Measurements from ENCODE around the gene PRR18. TPM values are rescaled to one million over a fixed set of nuclear protein-coding genes. Genes with fewer than 3 reads are reported as not detected.

Gene PRR18
- polyA plus RNA-seq, 1 donor: 11.3 TPM

DNA sequence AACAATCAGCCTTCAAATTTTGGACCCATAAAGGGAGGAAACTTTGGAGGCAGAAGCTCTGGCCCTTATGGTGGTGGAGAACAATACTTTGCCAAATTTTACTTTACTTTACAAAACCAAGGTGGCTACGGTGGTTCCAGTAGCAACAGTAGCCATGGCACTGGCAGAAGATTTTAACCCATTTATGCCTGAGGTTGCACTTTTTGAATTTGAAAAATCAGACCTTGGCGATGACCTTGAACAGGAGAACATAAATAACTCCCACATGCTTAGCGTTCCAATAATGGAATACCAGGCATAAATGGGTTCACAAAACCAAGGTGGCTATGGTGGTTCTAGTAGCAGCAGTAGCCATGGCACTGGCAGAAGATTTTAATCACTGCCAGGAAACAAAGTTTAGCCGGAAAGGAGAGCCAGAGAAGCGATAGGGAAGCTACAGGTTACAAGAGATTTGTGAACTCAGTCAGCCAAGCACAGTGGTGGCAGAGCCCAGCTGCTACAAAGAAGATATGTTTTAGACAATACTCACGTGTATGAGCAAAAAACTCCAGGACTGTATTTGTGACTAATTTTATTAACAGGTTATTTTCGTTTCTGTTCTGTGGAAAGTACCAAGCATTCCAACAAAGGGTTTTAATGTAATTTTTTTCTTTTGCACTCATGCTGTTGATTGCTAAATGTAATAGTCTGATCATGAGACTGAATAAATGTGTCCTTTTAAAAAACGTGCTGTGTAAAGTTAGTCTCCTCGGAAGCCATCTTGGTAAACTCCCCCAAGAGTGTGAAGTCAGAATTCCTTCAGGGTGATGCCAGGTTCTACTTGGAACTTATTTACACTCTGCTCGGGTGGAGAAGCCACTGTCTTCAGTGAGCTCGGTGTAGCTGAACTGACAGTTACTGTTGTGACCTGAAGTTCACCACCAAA lies 27.4 kb upstream of the PRR18 start:
- no peak overlapping the region for H3K27ac ChIP-seq (ENCODE audit: low read length)
- H3K4me1 ChIP-seq (ENCODE audit: control insufficient read depth, insufficient read depth, low read length): no peaks in the 10 kb centered on the region
- H3K36me3 ChIP-seq (ENCODE audit: control insufficient read depth, insufficient read depth, low read length): peaks cover 32% of the 10 kb centered on the region
- no peaks in the 10 kb centered on the region for H3K9me3 ChIP-seq (ENCODE audit: control insufficient read depth, low read depth, low read length)
- no peak overlapping the region for H3K4me3 ChIP-seq (ENCODE audit: low read length)
- DNase-seq: no peak
- H3K27me3 ChIP-seq (ENCODE audit: control insufficient read depth, insufficient read depth, low read length): no peaks in the 10 kb centered on the region
- 95% methylated on average over 5 of the region's 11 CpGs for WGBS (ENCODE audit: insufficient coverage, low lambda C conversion rate)

DNA sequence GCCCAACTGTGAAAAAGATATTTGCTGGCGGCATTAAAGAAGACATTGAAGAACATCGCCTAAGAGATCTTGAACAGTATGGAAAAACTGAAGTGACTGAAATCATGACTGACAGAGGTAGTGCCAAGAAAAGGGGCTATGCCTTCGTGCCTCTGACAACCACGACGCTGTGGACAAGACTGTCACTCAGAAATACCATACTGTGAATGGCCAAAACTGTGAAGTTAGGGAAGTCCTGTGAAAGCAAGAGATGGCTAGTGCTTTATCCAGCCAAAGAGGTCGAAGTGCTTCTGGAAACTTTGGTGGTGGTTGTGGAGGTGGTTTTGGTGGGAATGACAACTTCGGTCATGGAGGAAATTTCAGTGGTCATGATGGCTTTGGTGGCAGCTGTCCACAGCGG lies 26.7 kb upstream of the PRR18 start:
- Histone ChIP-seq H3K4me1 (ENCODE audit: control insufficient read depth, insufficient read depth, low read length) (no peaks in the 10 kb centered on the region), H3K4me3 (ENCODE audit: low read length) (no peak overlapping the region), H3K27ac (ENCODE audit: low read length) (no peak overlapping the region), H3K27me3 (ENCODE audit: control insufficient read depth, insufficient read depth, low read length) (no peaks in the 10 kb centered on the region), H3K9me3 (ENCODE audit: control insufficient read depth, low read depth, low read length) (no peaks in the 10 kb centered on the region), H3K36me3 (ENCODE audit: control insufficient read depth, insufficient read depth, low read length) (peaks cover 34% of the 10 kb centered on the region)
- no peak for DNase-seq
- 100% methylated on average over 2 of the region's 8 CpGs for WGBS (ENCODE audit: insufficient coverage, low lambda C conversion rate)

DNA sequence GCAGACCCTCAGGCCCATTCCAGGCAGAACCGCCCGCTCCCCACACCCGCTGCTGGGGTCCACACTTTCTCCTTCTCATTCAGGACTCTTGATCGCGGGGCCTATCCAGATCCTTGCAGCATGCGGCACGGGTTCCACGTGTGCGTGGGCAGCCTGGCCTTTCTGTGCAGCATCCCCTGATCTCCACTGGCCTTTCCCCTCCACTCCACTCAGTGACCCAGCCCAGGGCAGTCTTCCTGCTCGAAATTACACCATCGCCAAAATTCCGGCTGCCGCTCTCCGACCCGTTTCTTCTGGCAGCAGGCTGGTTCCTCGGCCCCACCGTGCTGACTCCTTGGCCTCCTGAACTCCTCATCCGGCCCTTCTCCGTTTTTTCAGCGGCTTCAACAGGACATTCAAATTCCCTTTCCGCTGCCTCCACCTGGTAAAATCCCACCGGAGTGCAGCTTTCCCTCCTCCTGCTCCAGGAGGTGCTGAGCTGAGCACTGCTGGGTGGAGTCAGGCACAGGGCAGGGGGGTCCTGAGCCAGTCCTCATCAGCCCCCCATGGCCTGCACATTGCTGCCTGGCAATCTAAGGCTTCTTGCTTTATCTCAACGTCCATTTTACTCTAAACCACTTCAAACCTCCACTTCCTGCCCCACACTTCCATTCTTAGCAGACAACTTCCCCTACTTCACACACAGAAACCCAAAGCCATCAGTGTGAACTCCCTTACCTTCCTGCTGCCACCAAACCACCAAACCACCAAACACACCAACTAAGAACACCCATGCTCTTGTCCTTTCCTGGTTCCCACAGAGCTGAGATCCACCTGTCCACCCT lies 25.2 kb upstream of the PRR18 start:
- H3K4me1 ChIP-seq (ENCODE audit: control insufficient read depth, insufficient read depth, low read length): no peaks in the 10 kb centered on the region
- H3K4me3 ChIP-seq (ENCODE audit: low read length): no peak overlapping the region
- WGBS (ENCODE audit: insufficient coverage, low lambda C conversion rate): 98% methylated on average over 8 of the region's 23 CpGs
- DNase-seq: no peak
- no peak overlapping the region for H3K27ac ChIP-seq (ENCODE audit: low read length)
- H3K36me3 ChIP-seq (ENCODE audit: control insufficient read depth, insufficient read depth, low read length): peaks cover 42% of the 10 kb centered on the region
- no peaks in the 10 kb centered on the region for H3K9me3 ChIP-seq (ENCODE audit: control insufficient read depth, low read depth, low read length)
- H3K27me3 ChIP-seq (ENCODE audit: control insufficient read depth, insufficient read depth, low read length): no peaks in the 10 kb centered on the region

- WGBS (ENCODE audit: insufficient coverage, low lambda C conversion rate): 100% methylated on average over 4 of the region's 13 CpGs
- Histone ChIP-seq H3K4me3 (ENCODE audit: low read length) (no peak overlapping the region), H3K9me3 (ENCODE audit: control insufficient read depth, low read depth, low read length) (no peaks in the 10 kb centered on the region), H3K36me3 (ENCODE audit: control insufficient read depth, insufficient read depth, low read length) (peaks cover 37% of the 10 kb centered on the region), H3K4me1 (ENCODE audit: control insufficient read depth, insufficient read depth, low read length) (no peaks in the 10 kb centered on the region), H3K27ac (ENCODE audit: low read length) (no peak overlapping the region), H3K27me3 (ENCODE audit: control insufficient read depth, insufficient read depth, low read length) (no peaks in the 10 kb centered on the region)
- no peak for DNase-seq
Measured at GRCh38 chr6:166331503-166332415, 23.6 kb upstream of the PRR18 start.

DNA sequence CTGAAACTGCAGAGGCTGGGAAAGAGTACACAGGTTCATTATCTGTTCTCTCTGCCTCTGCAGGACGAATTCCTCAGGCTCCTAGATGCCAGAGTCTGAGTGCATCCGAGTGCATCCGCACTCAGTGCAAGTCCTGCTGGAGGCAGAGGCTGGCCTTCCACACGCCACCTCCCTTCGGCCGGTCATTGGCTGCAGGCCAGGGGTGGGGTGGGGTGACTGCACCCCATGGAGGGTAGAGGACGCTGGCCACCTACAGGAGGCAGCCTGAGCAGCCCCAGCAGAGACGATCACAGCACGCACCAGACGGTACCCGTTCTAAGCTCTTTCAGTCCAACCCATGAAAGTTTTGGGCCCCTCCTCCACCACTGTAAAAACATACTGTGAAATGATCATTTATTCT lies 22.4 kb upstream of the PRR18 start:
- H3K4me3 ChIP-seq (ENCODE audit: low read length): no peak overlapping the region
- H3K9me3 ChIP-seq (ENCODE audit: control insufficient read depth, low read depth, low read length): no peaks in the 10 kb centered on the region
- WGBS (ENCODE audit: insufficient coverage, low lambda C conversion rate): no CpG with 5 or more reads among the region's 11 CpGs
- H3K27me3 ChIP-seq (ENCODE audit: control insufficient read depth, insufficient read depth, low read length): no peaks in the 10 kb centered on the region
- H3K4me1 ChIP-seq (ENCODE audit: control insufficient read depth, insufficient read depth, low read length): no peaks in the 10 kb centered on the region
- H3K27ac ChIP-seq (ENCODE audit: low read length): no peak overlapping the region
- peak; percentile 53 to 70 for DNase-seq
- H3K36me3 ChIP-seq (ENCODE audit: control insufficient read depth, insufficient read depth, low read length): peaks cover 37% of the 10 kb centered on the region

GRCh38 chr6:166325383-166326042 lies 17.3 kb upstream of the PRR18 start:
- Histone ChIP-seq H3K27me3 (ENCODE audit: control insufficient read depth, insufficient read depth, low read length) (no peaks in the 10 kb centered on the region), H3K4me3 (ENCODE audit: low read length) (no peak overlapping the region), H3K4me1 (ENCODE audit: control insufficient read depth, insufficient read depth, low read length) (no peaks in the 10 kb centered on the region), H3K9me3 (ENCODE audit: control insufficient read depth, low read depth, low read length) (no peaks in the 10 kb centered on the region), H3K27ac (ENCODE audit: low read length) (no peak overlapping the region), H3K36me3 (ENCODE audit: control insufficient read depth, insufficient read depth, low read length) (peaks cover 56% of the 10 kb centered on the region)
- no peak for DNase-seq
- 100% methylated on average over 1 of the region's 6 CpGs for WGBS (ENCODE audit: insufficient coverage, low lambda C conversion rate)

- DNase-seq: no peak
- H3K4me1 ChIP-seq (ENCODE audit: control insufficient read depth, insufficient read depth, low read length): no peaks in the 10 kb centered on the region
- no peak overlapping the region for H3K27ac ChIP-seq (ENCODE audit: low read length)
- H3K9me3 ChIP-seq (ENCODE audit: control insufficient read depth, low read depth, low read length): no peaks in the 10 kb centered on the region
- H3K4me3 ChIP-seq (ENCODE audit: low read length): no peak overlapping the region
- peaks cover 53% of the 10 kb centered on the region for H3K36me3 ChIP-seq (ENCODE audit: control insufficient read depth, insufficient read depth, low read length)
- H3K27me3 ChIP-seq (ENCODE audit: control insufficient read depth, insufficient read depth, low read length): no peaks in the 10 kb centered on the region
- 100% methylated on average over 2 of the region's 5 CpGs for WGBS (ENCODE audit: insufficient coverage, low lambda C conversion rate)
Measured at GRCh38 chr6:166323395-166323794, 15.2 kb upstream of the PRR18 start.

- Histone ChIP-seq H3K27ac (ENCODE audit: low read length) (no peak overlapping the region), H3K9me3 (ENCODE audit: control insufficient read depth, low read depth, low read length) (no peaks in the 10 kb centered on the region), H3K4me3 (ENCODE audit: low read length) (no peak overlapping the region), H3K36me3 (ENCODE audit: control insufficient read depth, insufficient read depth, low read length) (peaks cover 28% of the 10 kb centered on the region), H3K4me1 (ENCODE audit: control insufficient read depth, insufficient read depth, low read length) (peaks cover 12% of the 10 kb centered on the region), H3K27me3 (ENCODE audit: control insufficient read depth, insufficient read depth, low read length) (no peaks in the 10 kb centered on the region)
- no peak for DNase-seq
- WGBS (ENCODE audit: insufficient coverage, low lambda C conversion rate): no CpG with 5 or more reads among the region's 18 CpGs
Measured at GRCh38 chr6:166318649-166319600, 10.7 kb upstream of the PRR18 start.

DNA sequence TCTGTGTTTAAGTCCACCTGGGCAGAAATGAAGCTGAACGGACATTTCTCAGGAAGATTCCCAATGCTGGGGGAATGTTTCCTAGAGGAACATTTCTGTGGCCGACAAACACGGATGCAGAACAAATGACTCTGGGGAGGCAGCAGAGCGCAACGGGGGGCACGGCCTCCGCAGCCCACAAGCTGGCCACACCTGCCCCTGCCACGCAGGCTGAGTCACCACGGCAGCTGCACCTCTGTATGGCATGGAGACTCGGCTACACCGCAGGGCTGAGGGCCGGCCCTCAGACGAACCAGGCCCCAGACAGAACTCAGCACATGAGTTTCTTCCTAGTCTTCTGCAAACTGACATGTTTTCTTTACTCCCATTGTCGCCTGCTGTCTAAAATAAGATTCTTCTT lies 10.0 kb upstream of the PRR18 start:
- peaks cover 12% of the 10 kb centered on the region for H3K4me1 ChIP-seq (ENCODE audit: control insufficient read depth, insufficient read depth, low read length)
- H3K27me3 ChIP-seq (ENCODE audit: control insufficient read depth, insufficient read depth, low read length): no peaks in the 10 kb centered on the region
- DNase-seq: no peak
- peaks cover 25% of the 10 kb centered on the region for H3K36me3 ChIP-seq (ENCODE audit: control insufficient read depth, insufficient read depth, low read length)
- H3K27ac ChIP-seq (ENCODE audit: low read length): no peak overlapping the region
- 87% methylated on average over 4 of the region's 14 CpGs for WGBS (ENCODE audit: insufficient coverage, low lambda C conversion rate)
- no peak overlapping the region for H3K4me3 ChIP-seq (ENCODE audit: low read length)
- H3K9me3 ChIP-seq (ENCODE audit: control insufficient read depth, low read depth, low read length): no peaks in the 10 kb centered on the region

Data from large intestine (tissue), 3 donors.